Prostate gland (tissue), 2 donors: ENCODE results near the gene PRMT5.

Source experiments
- POLR2A ChIP-seq: fragments of 450-650 bp; IDR thresholded peaks from one replicate; pipeline ENCODE4 v1.6.1; 2016; ENCODE audit warnings: antibody characterized with exemption, mild to moderate bottlenecking
- TF ChIP-seq, protein P1 (sequence below), 4 experiments: fragments of 200-600 bp in 2 of 4; fragments of 450-650 bp in 2 of 4; sonication (generic) in 2 of 4; IDR thresholded peaks; 1 replicate in 3 of 4; 2 replicates in 1 of 4; pipeline ENCODE4 v1.5.1; 2016 to 2019; ENCODE audit warnings: antibody characterized with exemption in 4 of 4, mild to moderate bottlenecking in 2 of 4, moderate library complexity in 2 of 4

DNA sequence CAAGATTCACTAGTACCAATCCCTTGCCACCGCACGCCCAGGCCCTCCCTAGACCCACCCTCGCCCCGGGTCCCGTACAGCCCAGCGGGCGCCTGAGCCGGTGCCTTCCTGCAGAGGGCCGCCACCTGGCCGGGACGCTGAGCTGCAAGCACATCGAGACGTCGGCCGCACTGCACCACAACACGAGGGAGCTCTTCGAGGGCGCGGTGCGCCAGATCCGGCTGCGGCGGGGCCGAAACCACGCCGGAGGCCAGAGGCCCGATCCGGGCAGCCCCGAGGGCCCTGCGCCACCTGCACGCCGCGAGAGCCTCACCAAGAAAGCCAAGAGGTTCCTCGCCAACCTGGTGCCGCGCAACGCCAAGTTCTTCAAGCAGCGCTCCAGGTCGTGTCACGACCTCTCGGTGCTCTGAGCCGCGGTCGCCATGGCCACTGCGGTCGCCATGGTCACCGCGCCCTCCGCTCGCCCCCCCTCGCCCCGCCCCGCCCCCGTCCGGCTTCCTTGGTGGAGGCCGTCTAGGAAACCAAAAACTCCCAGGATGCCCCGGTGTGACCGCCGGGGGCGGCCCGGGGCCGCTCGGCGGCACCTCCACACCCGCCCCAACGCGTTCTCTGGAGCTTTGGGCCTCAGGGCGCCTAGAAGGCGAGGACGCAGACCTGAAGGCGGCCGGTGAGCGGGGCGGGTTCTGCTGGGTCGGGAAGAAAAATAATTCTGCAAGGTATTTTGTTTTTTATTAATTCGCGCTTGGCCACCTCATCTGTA, 42.5 kb downstream of the PRMT5 start:
- peak; percentile 47 for TF ChIP-seq POLR2A
- TF ChIP-seq, protein P1, sequence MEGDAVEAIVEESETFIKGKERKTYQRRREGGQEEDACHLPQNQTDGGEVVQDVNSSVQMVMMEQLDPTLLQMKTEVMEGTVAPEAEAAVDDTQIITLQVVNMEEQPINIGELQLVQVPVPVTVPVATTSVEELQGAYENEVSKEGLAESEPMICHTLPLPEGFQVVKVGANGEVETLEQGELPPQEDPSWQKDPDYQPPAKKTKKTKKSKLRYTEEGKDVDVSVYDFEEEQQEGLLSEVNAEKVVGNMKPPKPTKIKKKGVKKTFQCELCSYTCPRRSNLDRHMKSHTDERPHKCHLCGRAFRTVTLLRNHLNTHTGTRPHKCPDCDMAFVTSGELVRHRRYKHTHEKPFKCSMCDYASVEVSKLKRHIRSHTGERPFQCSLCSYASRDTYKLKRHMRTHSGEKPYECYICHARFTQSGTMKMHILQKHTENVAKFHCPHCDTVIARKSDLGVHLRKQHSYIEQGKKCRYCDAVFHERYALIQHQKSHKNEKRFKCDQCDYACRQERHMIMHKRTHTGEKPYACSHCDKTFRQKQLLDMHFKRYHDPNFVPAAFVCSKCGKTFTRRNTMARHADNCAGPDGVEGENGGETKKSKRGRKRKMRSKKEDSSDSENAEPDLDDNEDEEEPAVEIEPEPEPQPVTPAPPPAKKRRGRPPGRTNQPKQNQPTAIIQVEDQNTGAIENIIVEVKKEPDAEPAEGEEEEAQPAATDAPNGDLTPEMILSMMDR (IDR thresholded peaks at IDR 0.05), result peak in 2 of 4 experiments; percentile 4 to 21
